ENCODE data around the gene IDI1. TPM values are rescaled to one million over a fixed set of nuclear protein-coding genes. Genes with fewer than 3 reads are reported as not detected.

The IDI1 gene
- total and polyA plus RNA-seq, 7 experiments from 2014 or later = 23.4 to 159 (median 34.6) TPM

DNA sequence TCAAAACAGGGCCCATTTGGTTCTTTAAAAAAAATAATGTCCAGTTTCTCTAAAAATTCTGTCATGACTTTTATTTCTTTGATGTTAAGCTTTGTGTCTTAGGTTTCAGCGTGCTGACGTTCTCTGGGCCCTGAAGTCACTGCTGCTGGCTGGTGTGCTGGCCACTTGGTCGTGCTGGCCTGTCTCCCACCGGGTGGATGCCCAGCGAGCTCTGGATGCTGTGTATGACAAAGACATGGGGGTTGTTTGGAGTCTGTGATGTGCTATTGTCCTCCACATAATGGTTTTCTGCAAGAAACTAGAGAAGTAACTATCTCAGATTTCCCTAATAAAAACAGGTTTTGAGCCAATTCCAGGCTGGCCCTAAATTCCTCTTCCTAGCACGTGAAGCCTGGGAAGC, 13.7 kb downstream of the IDI1 start:
- Mint-ChIP-seq H3K9me3 (peaks cover 0 to 2% (median 0%) of the 10 kb centered on the region in 11 donors), H3K4me3 (no peak overlapping the region), H3K4me1 (peaks cover 0 to 6% (median 0%) of the 10 kb centered on the region in 7 donors), H3K36me3 (peaks cover 0 to 17% (median 9%) of the 10 kb centered on the region in 5 donors), H3K27ac (no peak overlapping the region), H3K27me3 (no peaks in the 10 kb centered on the region)
- Histone ChIP-seq H3K36me3 (ENCODE audit: control insufficient read depth in 2 of 3, insufficient read depth in 3 of 3, low read length in 3 of 3) (peaks cover 0 to 9% (median 0%) of the 10 kb centered on the region in 3 experiments), H3K4me3 (ENCODE audit: low read length) (no peak overlapping the region), H3K27me3 (ENCODE audit: control insufficient read depth in 2 of 2, insufficient read depth in 2 of 2, low read length in 2 of 2) (no peaks in the 10 kb centered on the region), H3K9me3 (ENCODE audit: control insufficient read depth in 2 of 3, low read length in 3 of 3) (no peaks in the 10 kb centered on the region), H3K4me1 (ENCODE audit: control insufficient read depth in 2 of 2, insufficient read depth in 2 of 2, low read length in 2 of 2) (no peaks in the 10 kb centered on the region), H3K27ac (ENCODE audit: low read depth, low read length) (no peak overlapping the region)
- ATAC-seq = no peak
- DNase-seq = no peak
- intact Hi-C loops (cut with micrococcal nuclease) = no loop called here
- CTCF ChIA-PET = no interaction called here
- POLR2A ChIA-PET = interaction anchor here (1.6 kb wide), 1 partner anchor 14 kb away, joined by 3 read pairs; the partner anchor contains the start of gene IDI1

DNA sequence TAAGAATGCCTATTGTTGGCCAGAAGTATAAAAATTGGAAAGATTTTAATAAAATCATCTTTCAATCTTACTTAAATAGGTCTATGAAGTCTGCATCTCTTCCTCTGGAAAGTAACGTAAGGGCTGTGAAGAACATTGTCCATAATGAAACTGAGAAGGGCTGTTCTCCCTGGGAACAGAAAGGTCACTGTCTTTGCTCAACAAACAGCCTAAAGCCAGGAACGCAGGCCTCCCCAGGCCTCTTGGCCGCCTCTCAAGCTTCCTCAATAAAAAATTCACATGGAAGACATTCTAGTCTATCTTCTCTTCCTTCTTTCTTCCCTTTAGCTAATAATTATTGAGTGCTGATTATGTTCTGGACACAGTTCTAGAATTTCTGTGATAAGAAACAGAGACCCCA, 14.2 kb downstream of the IDI1 start:
- intact Hi-C loops (cut with micrococcal nuclease) = no loop called here
- Mint-ChIP-seq H3K4me3 (no peak overlapping the region), H3K4me1 (peaks cover 0 to 6% (median 0%) of the 10 kb centered on the region in 7 donors), H3K36me3 (peaks cover 0 to 14% (median 8%) of the 10 kb centered on the region in 5 donors), H3K27ac (no peak overlapping the region), H3K27me3 (no peaks in the 10 kb centered on the region), H3K9me3 (peaks cover 0 to 2% (median 0%) of the 10 kb centered on the region in 11 donors)
- no peak for DNase-seq
- Histone ChIP-seq H3K4me3 (ENCODE audit: low read length) (no peak overlapping the region), H3K27me3 (ENCODE audit: control insufficient read depth in 2 of 2, insufficient read depth in 2 of 2, low read length in 2 of 2) (no peaks in the 10 kb centered on the region), H3K36me3 (ENCODE audit: control insufficient read depth in 2 of 3, insufficient read depth in 3 of 3, low read length in 3 of 3) (peaks cover 0 to 6% (median 0%) of the 10 kb centered on the region in 3 experiments), H3K27ac (ENCODE audit: low read depth, low read length) (no peak overlapping the region), H3K9me3 (ENCODE audit: control insufficient read depth in 2 of 3, low read length in 3 of 3) (no peaks in the 10 kb centered on the region), H3K4me1 (ENCODE audit: control insufficient read depth in 2 of 2, insufficient read depth in 2 of 2, low read length in 2 of 2) (no peaks in the 10 kb centered on the region)
- ChIA-PET POLR2A (interaction anchor here (1.6 kb wide), 1 partner anchor 14 kb away, joined by 3 read pairs; the partner anchor contains the start of gene IDI1), CTCF (no interaction called here)
- ATAC-seq = no peak

DNA sequence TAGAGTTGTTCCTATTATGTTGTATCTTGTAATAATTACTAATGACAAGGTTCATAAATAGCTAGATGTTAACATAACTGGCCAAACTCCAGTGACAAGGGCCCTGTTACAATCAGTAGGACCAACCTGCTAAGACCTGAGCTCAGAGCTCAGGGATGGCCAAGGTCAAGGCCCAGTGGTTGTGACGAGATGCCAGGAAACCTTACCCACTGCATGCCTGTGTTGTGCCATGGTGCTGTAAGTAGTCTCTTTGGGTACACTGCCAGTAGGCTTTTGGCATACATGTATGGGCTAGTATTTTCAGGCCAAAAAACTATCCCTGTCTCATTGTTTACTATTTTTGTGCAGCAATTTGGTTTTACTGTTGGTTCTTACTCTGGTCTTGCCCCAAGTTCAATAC, 15.3 kb downstream of the IDI1 start:
- Mint-ChIP-seq H3K27ac (no peak overlapping the region), H3K27me3 (no peaks in the 10 kb centered on the region), H3K36me3 (peaks cover 0 to 14% (median 8%) of the 10 kb centered on the region in 5 donors), H3K4me3 (no peak overlapping the region), H3K9me3 (peaks cover 0 to 2% (median 0%) of the 10 kb centered on the region in 11 donors), H3K4me1 (peaks cover 0 to 6% (median 0%) of the 10 kb centered on the region in 7 donors)
- H3K36me3 ChIP-seq (ENCODE audit: control insufficient read depth in 2 of 3, insufficient read depth in 3 of 3, low read length in 3 of 3) = no peaks in the 10 kb centered on the region
- no peaks in the 10 kb centered on the region for H3K27me3 ChIP-seq (ENCODE audit: control insufficient read depth in 2 of 2, insufficient read depth in 2 of 2, low read length in 2 of 2)
- no peak for DNase-seq
- H3K9me3 ChIP-seq (ENCODE audit: control insufficient read depth in 2 of 3, low read length in 3 of 3) = no peaks in the 10 kb centered on the region
- ATAC-seq = no peak
- no peak overlapping the region for H3K27ac ChIP-seq (ENCODE audit: low read depth, low read length)
- POLR2A ChIA-PET = interaction anchor here (2.0 kb wide), 1 partner anchor 11 kb away, joined by 5 read pairs; no protein-coding TSS in a partner anchor
- CTCF ChIA-PET = no interaction called here
- no peaks in the 10 kb centered on the region for H3K4me1 ChIP-seq (ENCODE audit: control insufficient read depth in 2 of 2, insufficient read depth in 2 of 2, low read length in 2 of 2)
- H3K4me3 ChIP-seq (ENCODE audit: low read length) = no peak overlapping the region
- intact Hi-C loops (cut with micrococcal nuclease) = no loop called here

GRCh38 chr10:1029838-1030237, 19.1 kb downstream of the IDI1 start:
- no peak overlapping the region for H3K4me3 Mint-ChIP-seq

DNA sequence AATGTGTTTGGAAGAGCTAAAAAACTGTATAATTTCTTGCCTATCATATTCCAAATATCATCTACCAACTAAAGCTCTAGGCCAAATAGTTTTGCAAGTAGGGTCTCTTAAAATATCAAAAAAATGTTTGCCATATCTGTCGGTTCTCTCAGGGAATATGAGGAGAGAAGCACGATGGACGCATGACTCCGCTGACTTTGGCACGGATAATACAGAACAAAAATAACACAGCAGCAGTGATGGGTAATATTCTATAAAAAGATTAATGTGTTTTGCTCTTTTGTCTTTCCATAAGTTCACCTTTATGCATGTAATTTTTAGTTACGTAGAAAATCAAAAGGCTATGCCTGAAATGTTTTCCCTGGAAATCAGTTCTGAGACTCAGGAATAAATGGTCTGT, 22.3 kb downstream of the IDI1 start:
- intact Hi-C loops (cut with micrococcal nuclease) = no loop called here
- no peak for ATAC-seq
- DNase-seq = no peak
- no peaks in the 10 kb centered on the region for H3K36me3 ChIP-seq (ENCODE audit: control insufficient read depth in 2 of 3, insufficient read depth in 3 of 3, low read length in 3 of 3)
- H3K4me3 ChIP-seq (ENCODE audit: low read length) = no peak overlapping the region
- H3K27ac ChIP-seq (ENCODE audit: low read depth, low read length) = no peak overlapping the region
- CTCF ChIA-PET = no interaction called here
- no peaks in the 10 kb centered on the region for H3K27me3 ChIP-seq (ENCODE audit: control insufficient read depth in 2 of 2, insufficient read depth in 2 of 2, low read length in 2 of 2)
- Mint-ChIP-seq H3K9me3 (no peaks in the 10 kb centered on the region), H3K36me3 (peaks cover 0 to 7% (median 1%) of the 10 kb centered on the region in 5 donors), H3K27me3 (no peaks in the 10 kb centered on the region), H3K27ac (no peak overlapping the region), H3K4me3 (no peak overlapping the region), H3K4me1 (peaks cover 0 to 3% (median 0%) of the 10 kb centered on the region in 7 donors)
- no peaks in the 10 kb centered on the region for H3K9me3 ChIP-seq (ENCODE audit: control insufficient read depth in 2 of 3, low read length in 3 of 3)
- POLR2A ChIA-PET = interaction anchor here (0.6 to 1.2 kb wide), 3 partner anchors 13 to 162 kb away, joined by 3 read pairs; no protein-coding TSS in a partner anchor
- no peaks in the 10 kb centered on the region for H3K4me1 ChIP-seq (ENCODE audit: control insufficient read depth in 2 of 2, insufficient read depth in 2 of 2, low read length in 2 of 2)

More at GRCh38 chr10:1029838-1030237, 19.1 kb downstream of the IDI1 start:
- Mint-ChIP-seq H3K4me1 (peaks cover 0 to 3% (median 0%) of the 10 kb centered on the region in 7 donors), H3K36me3 (peaks cover 0 to 7% (median 0%) of the 10 kb centered on the region in 5 donors), H3K27ac (no peak overlapping the region), H3K27me3 (no peaks in the 10 kb centered on the region), H3K9me3 (peaks cover 0 to 2% (median 0%) of the 10 kb centered on the region in 11 donors)
- H3K27me3 ChIP-seq (ENCODE audit: control insufficient read depth in 2 of 2, insufficient read depth in 2 of 2, low read length in 2 of 2) = no peaks in the 10 kb centered on the region
- ChIA-PET CTCF (no interaction called here), POLR2A (interaction anchor here (0.6 kb wide), 1 partner anchor 43 kb away, joined by 3 read pairs; no protein-coding TSS in a partner anchor)
- intact Hi-C loops (cut with micrococcal nuclease) = no loop called here
- no peaks in the 10 kb centered on the region for H3K4me1 ChIP-seq (ENCODE audit: control insufficient read depth in 2 of 2, insufficient read depth in 2 of 2, low read length in 2 of 2)
- no peak overlapping the region for H3K27ac ChIP-seq (ENCODE audit: low read depth, low read length)
- H3K36me3 ChIP-seq (ENCODE audit: control insufficient read depth in 2 of 3, insufficient read depth in 3 of 3, low read length in 3 of 3) = no peaks in the 10 kb centered on the region
- no peak for DNase-seq
- no peaks in the 10 kb centered on the region for H3K9me3 ChIP-seq (ENCODE audit: control insufficient read depth in 2 of 3, low read length in 3 of 3)
- H3K4me3 ChIP-seq (ENCODE audit: low read length) = no peak overlapping the region
- ATAC-seq = no peak

DNA sequence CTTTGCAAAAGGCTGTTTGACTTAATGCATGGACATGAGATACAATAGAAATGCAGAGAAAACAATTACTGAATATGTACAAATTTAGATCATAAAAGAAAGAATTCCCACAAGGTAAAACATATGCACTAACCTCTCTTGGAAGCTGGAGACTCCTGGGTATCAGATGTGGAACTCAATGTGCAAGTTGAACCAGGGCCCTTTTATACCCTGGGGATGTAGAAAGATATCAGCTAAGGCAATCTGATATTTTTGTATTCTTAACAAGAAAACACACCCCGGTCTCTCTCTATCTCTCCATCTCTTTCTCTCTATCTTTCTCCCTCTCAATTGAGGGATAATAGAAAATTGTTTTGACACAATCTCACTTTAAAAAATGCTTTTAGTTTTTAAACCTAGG, 23.2 kb downstream of the IDI1 start, which contains the start of gene IDI2:
TSS of gene IDI2 (minus strand) at position 177 of the 400 bp plus-strand sequence. CDS start 1,136 bp downstream, outside the sequence.
- DNase-seq = no peak
- no peaks in the 10 kb centered on the region for H3K27me3 Mint-ChIP-seq
- no peaks in the 10 kb centered on the region for H3K9me3 Mint-ChIP-seq
- Histone ChIP-seq H3K36me3 (ENCODE audit: control insufficient read depth in 2 of 3, insufficient read depth in 3 of 3, low read length in 3 of 3) (no peaks in the 10 kb centered on the region), H3K4me3 (ENCODE audit: low read length) (no peak within 1 kb of the TSS), H3K27me3 (ENCODE audit: control insufficient read depth in 2 of 2, insufficient read depth in 2 of 2, low read length in 2 of 2) (no peaks in the 10 kb centered on the region), H3K4me1 (ENCODE audit: control insufficient read depth in 2 of 2, insufficient read depth in 2 of 2, low read length in 2 of 2) (no peaks in the 10 kb centered on the region), H3K9me3 (ENCODE audit: control insufficient read depth in 2 of 3, low read length in 3 of 3) (no peaks in the 10 kb centered on the region), H3K27ac (ENCODE audit: low read depth, low read length) (no peak within 1 kb of the TSS)
- H3K4me3 Mint-ChIP-seq = no peak within 1 kb of the TSS
- intact Hi-C loops (cut with micrococcal nuclease) = no loop called here
- H3K27ac Mint-ChIP-seq = no peak within 1 kb of the TSS
- ChIA-PET CTCF (no interaction called here), POLR2A (interaction anchor here (0.6 kb wide), 2 partner anchors 14 to 161 kb away, joined by 3 read pairs; no protein-coding TSS in a partner anchor)
- H3K4me1 Mint-ChIP-seq = peaks cover 0 to 3% (median 0%) of the 10 kb centered on the region in 7 donors
- peaks cover 0 to 9% (median 1%) of the 10 kb centered on the region in 5 donors for H3K36me3 Mint-ChIP-seq
- no peak for ATAC-seq

- Mint-ChIP-seq H3K9me3 (no peaks in the 10 kb centered on the region), H3K27ac (no peak overlapping the region), H3K4me3 (no peak overlapping the region), H3K4me1 (peaks cover 0 to 3% (median 0%) of the 10 kb centered on the region in 7 donors), H3K36me3 (peaks cover under 1 to 24% (median 1%) of the 10 kb centered on the region in 5 donors), H3K27me3 (no peaks in the 10 kb centered on the region)
- ChIA-PET POLR2A (no interaction called here), CTCF (no interaction called here)
- intact Hi-C loops (cut with micrococcal nuclease) = no loop called here
- H3K4me1 ChIP-seq (ENCODE audit: control insufficient read depth in 2 of 2, insufficient read depth in 2 of 2, low read length in 2 of 2) = no peaks in the 10 kb centered on the region
- no peaks in the 10 kb centered on the region for H3K27me3 ChIP-seq (ENCODE audit: control insufficient read depth in 2 of 2, insufficient read depth in 2 of 2, low read length in 2 of 2)
- H3K36me3 ChIP-seq (ENCODE audit: control insufficient read depth in 2 of 3, insufficient read depth in 3 of 3, low read length in 3 of 3) = peaks cover 0 to 5% (median 0%) of the 10 kb centered on the region in 3 experiments
- ATAC-seq (no peak), DNase-seq (no peak)
- H3K4me3 ChIP-seq (ENCODE audit: low read length) = no peak overlapping the region
- no peaks in the 10 kb centered on the region for H3K9me3 ChIP-seq (ENCODE audit: control insufficient read depth in 2 of 3, low read length in 3 of 3)
- no peak overlapping the region for H3K27ac ChIP-seq (ENCODE audit: low read depth, low read length)
Measured at GRCh38 chr10:1024103-1024502, 24.8 kb downstream of the IDI1 start.

All from naive thymus-derived CD4-positive, alpha-beta T cell (primary cell).